Suprapubic skin (tissue), 4 donors: ENCODE data around the gene GDI2.

Experiments
- CTCF ChIP-seq, 2 donors: fragments of 200-600 bp in 1 of 2; fragments of 450-650 bp in 1 of 2; sonication (generic) in 1 of 2; IDR thresholded peaks; one replicate each; pipeline ENCODE4 v1.5.1; 2016 to 2019; ENCODE audit warnings: antibody characterized with exemption in 2 of 2, mild to moderate bottlenecking in 1 of 2, moderate library complexity in 1 of 2
- EP300 ChIP-seq: sonication (generic); formaldehyde crosslinking; IDR thresholded peaks from one replicate; pipeline ENCODE4 v1.6.1; 2017; ENCODE audit warnings: antibody characterized with exemption
- POLR2A ChIP-seq, 2 donors: fragments of 450-650 bp; IDR thresholded peaks; one replicate each; pipeline ENCODE4 v1.6.1; 2017; ENCODE audit warnings: antibody characterized with exemption in 2 of 2, mild to moderate bottlenecking in 2 of 2, moderate library complexity in 2 of 2
- POLR2AphosphoS5 ChIP-seq, 3 donors: sonication (generic); formaldehyde crosslinking; IDR thresholded peaks; one replicate each; pipeline ENCODE4 v1.6.1; 2017; ENCODE audit warnings: antibody characterized with exemption in 3 of 3

GRCh38 chr10:5856701-5857004, 43.4 kb upstream of the GDI2 start:
- TF ChIP-seq CTCF (IDR thresholded peaks at IDR 0.05) (no peak), EP300 (no peak), POLR2AphosphoS5 (IDR thresholded peaks at IDR 0.05) (no peak), POLR2A (IDR thresholded peaks at IDR 0.05) (no peak)
